Measurements from ENCODE around the gene TEX19.
"Not testable (repeated sequence)": the region's sequence is repeated elsewhere in the genome, so short reads cannot be mapped to it uniquely, and the experiment has no call there.

The TEX19 gene

GRCh38 chr17:82356845-82357355 lies 2.1 kb upstream of the TEX19 start:
- DNase-seq (ENCODE audit: low spot score), result no peak

- DNase-seq (ENCODE audit: low spot score), result no peak
These were observed 1.7 kb upstream of the TEX19 start for GRCh38 chr17:82357394-82357793.

- DNase-seq (ENCODE audit: low spot score), result not testable (repeated sequence)
These were observed 516 bp downstream of the TEX19 start for GRCh38 chr17:82359451-82360074.

DNA sequence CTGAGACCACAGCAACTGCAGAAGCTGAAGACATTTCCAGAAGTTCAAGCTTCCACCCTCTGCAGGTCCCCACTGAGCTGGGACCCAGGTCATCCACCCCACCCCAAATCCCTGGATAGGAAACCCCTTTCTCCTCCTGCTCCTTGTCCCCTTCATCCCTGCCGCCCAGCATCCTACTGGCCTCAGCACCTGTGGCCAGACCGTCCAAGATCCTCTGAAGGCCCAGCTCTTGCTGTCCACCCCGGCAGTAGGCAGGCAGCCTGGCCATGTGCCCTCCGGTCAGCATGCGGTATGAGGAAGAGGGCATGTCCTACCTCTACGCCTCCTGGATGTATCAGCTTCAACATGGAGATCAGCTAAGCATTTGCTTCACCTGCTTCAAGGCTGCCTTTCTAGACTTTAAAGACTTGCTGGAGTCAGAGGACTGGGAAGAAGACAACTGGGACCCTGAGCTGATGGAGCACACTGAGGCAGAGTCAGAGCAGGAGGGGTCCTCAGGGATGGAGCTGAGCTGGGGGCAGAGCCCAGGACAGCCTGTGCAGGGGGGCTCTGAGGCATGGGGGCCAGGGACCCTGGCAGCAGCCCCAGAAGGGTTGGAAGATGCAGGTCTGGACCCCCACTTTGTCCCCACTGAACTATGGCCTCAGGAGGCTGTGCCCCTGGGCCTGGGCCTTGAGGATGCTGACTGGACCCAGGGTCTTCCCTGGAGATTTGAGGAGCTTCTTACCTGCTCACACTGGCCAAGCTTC lies 3.0 kb downstream of the TEX19 start:
- no peak for DNase-seq (ENCODE audit: low spot score)

- DNase-seq (ENCODE audit: low spot score), result no peak
These were observed 6.7 kb downstream of the TEX19 start for GRCh38 chr17:82365606-82366295.

DNA sequence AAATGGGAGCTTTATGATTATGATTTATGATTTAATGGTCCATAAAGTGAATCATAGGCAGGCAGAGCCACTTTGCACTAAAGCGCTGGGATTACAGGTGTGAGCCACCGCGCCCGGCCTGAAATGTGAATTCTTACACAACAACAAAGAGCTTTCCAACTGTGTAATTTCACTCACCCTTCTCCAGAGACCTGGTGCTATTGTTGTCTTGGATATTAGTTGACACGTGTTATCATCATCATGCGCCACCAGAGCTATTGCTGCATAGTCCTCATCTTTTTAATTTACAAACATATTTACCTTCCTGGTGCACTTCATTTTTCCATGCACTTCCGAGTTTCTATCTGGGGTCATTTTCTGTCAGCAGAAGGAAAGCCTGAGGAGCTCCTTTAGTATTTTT lies 7.7 kb downstream of the TEX19 start:
- no peak for DNase-seq (ENCODE audit: low spot score)

DNA sequence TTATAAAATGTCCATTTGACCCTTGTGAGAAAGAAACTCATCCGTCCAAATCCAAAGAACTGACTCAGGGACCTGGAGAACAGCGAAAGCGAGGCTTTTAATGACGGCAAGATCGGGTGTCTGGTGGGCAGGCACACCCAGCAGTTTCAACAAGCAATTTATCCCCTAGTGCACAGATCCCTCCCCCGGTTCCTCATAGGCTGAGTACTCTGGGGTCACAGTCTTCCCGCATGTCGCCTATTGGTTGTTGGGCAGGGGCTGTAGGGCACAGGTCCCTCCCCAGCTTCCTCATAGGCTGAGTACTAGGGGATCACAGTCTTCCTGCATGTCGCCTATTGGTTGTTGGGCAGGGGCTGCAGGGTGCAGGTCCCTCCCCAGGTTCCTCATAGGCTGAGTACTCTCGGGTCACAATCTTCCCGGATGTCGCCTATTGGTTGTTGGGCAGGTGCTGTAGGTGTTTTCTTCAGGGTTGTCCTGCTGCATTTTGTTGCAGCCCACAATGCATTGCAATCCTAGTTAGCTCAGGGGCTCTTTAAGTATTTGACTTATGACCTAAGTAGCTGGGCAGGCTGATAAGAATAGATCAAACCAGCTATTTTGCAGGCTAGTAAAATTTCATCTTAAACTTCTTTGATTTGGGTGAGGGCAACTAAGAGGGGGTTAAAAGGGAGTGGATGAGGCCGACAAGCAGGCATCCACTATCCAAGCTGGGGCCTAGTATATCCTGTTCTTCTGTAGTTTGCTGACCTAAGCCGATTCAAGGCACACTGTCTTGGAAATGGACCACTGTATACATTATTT lies 8.9 kb downstream of the TEX19 start:
- DNase-seq (ENCODE audit: low spot score), result no peak

DNA sequence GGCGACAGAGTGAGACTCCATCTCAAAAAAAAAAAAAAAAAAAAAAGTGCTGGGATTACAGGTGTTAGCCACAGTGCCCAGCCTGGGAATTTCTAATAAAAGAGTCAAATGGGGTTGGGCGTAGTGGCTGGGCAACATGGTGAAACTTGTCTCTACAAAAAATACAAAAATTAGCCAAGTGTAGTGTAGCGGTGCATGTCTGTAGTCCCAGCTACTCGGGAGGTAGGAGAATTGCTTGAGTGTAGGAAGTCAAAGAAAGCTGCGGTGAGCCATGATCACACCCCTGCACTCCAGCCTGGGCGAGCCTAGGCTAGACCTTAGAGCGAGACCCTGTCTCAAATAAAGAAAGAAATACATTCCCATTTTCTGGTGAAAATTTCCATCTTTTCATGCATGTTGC lies 10.2 kb downstream of the TEX19 start:
- no peak for DNase-seq (ENCODE audit: low spot score)

DNA sequence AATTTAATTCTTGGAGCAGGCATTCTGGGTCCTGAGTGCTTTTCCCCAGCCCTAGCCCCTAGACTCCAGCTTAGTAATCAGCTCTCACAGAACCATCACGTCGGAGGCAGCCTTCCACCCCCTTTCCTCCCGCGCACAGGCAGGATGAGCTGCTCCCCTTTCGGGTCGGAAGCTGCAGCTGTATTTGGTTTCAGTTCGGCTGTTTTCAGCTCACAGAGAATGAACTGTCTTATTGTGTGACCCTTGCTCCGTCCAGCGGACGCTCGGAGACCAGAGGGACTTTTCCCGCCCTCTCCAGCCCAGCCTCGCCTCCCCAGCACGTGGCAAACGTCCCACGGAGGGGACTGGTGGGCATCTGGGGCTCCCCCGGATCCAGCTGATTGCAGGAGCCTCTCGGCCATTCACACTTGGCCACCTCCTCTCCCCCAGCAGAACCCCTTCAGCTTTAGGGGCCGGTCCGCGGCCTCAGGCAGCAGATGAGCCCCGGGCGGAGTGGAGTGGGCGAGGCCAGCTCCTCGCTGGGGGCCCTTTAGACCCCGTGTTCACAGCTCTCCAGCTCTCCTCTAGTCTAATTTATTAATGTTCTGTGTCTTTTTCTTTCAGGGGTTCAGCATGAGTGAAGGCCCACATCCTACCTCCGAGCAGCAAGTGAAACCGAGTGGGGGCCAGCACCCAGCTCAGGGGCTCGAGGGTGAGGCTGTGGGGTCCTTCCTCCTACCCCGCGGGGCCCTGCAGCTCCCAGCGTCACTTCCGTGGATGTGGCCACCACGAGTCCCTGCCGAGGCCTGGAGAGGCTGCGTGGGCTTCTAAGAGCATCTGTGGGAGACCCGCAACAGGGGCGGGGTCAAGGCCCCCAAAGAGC lies 11.7 kb downstream of the TEX19 start:
- no peak for DNase-seq (ENCODE audit: low spot score)

DNA sequence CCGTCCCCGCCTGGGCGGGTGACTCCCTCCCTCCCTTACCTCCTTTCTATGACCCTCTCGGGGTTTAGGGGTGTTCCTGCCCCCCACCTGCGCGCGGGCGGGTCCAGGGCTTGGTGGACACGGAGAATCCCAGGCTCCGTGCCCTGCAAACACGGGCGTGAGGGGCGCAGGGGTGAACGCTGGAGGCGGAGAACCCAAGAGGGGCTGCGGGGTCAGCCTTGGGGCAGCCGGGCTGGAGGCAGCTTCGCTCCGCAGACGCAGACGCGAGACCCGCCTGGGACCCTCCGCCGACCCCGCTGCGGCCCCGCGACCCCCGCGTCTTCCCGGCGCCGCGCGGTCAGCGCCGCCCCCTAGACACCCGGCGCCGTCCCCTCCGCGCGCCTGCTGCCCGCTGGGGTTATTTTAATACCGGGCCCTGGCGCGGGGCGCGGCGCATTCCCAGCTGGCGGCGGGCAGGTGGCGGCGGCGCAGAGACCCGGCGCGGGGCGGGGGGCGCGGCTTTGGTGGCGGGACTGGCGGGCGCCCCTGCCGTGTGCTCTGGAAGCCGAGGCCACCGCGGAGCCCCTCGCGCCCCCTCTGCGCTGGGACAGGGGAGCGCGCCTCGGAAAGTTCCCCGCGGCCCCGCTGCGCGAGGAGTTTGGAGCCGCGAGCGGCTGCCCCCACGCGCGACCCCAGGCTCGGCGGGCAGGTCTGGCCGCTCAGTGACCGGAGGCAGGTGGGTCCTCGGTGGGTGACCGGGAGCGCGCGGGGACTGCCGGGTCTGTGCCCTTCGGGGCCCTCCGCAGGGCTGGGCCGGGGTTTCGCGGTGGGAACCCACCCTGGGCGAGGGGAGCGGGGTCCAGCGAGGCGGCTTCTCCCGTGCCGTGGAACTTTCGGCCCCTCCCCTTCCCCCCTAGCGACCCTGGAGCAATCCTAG lies 12.5 kb downstream of the TEX19 start, which contains the start of gene UTS2R:
Gene UTS2R (plus strand): TSS at position 433 of the 916 bp plus-strand sequence. CDS start 2,560 bp downstream, outside the sequence.
- DNase-seq (ENCODE audit: low spot score), result no peak

DNA sequence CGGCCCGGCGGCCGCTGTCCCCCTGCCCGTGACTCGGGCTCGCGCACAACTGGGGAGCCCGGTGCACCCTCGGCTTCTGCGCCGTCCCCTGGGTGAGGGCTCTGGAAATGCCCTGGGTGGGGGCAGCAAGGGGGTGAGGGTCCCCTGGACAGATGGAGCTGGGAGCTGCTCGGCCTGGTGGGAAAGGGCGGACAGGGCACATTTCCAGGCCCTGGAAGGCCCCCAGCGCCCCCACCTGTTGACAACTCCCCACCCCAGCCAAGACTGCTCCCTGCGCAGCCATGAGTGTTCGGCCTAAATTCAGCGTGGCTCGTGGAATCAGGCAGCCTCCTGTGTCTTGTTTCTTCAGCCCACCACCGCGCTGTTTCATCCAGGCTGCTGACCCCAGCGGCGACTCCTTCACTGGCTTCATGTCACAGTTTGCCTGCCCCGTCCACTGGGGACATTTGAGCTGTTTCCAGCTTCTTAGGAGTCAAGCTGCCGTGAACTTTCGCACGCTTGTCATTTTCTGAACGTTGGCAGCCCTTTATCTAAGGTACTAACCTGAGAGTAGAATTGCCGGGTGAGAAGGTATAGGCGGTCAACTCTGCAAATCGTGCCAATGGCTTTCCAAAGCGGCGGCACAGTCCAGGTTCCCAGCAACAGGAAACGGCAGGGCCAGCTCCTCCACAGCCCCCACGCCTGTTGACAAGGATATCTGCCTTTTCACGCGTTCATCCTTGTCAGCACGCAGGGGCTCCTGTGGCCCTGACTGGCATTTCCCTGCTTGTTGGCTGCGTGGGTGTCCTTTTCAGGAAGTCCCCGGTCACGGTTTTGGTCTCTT lies 13.4 kb downstream of the TEX19 start:
- DNase-seq (ENCODE audit: low spot score), result no peak

GRCh38 chr17:82373072-82373452 lies 14.0 kb downstream of the TEX19 start:
- not testable (repeated sequence) for DNase-seq (ENCODE audit: low spot score)

DNA sequence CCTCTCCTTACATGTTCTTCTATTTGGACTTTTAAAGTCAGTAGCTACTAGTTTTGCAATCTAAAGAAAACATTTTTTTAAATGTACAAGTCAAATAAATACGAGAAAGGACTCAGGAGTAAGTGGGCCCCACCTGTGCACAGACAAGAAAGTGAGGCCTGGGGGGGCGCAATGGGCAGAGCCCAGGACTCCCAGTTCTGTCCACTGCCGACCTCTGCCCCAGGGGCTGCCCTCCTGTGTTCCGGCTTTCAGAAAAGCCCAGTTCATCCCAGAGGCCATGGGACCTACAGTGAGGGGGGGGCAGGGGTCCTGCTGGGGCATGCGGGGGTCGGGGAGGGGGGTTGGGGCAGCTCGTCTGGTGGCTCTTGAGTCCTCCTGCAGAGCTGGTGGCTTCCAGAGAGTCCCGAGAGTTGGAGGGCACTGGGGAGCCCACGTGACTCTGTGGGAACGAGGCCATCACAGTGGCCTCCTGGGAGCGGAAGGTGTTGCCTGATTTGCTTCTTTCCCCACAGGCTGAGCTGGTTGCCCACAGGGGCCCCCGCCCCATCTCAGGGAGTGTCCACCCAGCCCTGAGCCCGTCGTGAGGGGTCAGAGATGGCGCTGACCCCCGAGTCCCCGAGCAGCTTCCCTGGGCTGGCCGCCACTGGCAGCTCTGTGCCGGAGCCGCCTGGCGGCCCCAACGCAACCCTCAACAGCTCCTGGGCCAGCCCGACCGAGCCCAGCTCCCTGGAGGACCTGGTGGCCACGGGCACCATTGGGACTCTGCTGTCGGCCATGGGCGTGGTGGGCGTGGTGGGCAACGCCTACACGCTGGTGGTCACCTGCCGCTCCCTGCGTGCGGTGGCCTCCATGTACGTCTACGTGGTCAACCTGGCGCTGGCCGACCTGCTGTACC lies 14.9 kb downstream of the TEX19 start:
- no peak for DNase-seq (ENCODE audit: low spot score)

DNA sequence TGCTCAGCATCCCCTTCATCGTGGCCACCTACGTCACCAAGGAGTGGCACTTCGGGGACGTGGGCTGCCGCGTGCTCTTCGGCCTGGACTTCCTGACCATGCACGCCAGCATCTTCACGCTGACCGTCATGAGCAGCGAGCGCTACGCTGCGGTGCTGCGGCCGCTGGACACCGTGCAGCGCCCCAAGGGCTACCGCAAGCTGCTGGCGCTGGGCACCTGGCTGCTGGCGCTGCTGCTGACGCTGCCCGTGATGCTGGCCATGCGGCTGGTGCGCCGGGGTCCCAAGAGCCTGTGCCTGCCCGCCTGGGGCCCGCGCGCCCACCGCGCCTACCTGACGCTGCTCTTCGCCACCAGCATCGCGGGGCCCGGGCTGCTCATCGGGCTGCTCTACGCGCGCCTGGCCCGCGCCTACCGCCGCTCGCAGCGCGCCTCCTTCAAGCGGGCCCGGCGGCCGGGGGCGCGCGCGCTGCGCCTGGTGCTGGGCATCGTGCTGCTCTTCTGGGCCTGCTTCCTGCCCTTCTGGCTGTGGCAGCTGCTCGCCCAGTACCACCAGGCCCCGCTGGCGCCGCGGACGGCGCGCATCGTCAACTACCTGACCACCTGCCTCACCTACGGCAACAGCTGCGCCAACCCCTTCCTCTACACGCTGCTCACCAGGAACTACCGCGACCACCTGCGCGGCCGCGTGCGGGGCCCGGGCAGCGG lies 15.7 kb downstream of the TEX19 start:
- no peak for DNase-seq (ENCODE audit: low spot score)

DNA sequence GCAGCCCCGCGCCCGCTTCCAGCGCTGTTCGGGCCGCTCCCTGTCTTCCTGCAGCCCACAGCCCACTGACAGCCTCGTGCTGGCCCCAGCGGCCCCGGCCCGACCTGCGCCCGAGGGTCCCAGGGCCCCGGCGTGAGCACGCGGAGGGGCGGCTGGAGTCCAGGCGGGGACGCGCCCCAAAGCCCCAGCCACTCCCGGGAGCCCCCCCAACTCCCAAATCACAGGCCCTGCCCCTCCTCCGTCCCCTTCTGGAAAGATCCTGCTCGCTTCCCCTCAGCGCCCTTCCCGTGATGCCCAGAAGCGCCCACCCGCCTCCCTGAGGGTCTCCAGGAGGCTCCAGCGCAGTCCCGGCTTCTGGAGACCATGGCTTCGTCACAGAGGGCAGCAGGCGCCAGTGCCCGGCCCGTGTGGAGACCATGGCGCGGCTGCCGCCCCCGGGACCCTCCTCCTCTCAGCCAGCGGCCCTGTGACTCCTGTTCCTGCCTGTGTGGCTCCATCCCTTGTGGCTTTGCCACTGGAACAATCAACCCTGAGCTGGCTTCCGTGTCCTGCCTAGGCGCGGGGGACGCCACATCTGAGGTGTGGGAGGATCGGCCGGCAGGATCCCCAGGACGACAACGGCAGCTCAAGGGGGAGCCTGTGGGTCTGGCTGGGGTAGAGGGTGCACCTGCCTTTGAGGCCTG lies 16.5 kb downstream of the TEX19 start:
- no peak for DNase-seq (ENCODE audit: low spot score)

- no peak for DNase-seq (ENCODE audit: low spot score)
These were observed 17.1 kb downstream of the TEX19 start for GRCh38 chr17:82376042-82376730.
